H1 (cell line): ENCODE data around the gene SUCLG2. TPM values are rescaled to one million over a fixed set of nuclear protein-coding genes. Genes with fewer than 3 reads are reported as not detected.

Experiments
- HDAC2 ChIP-seq, 2 experiments: fragments of 300-600 bp in 1 of 2; sonication (generic) in 1 of 2; IDR thresholded peaks; 2 replicates each; pipeline ENCODE4 v1.6.1; 2011 to 2012; ENCODE audit warnings: low read depth in 2 of 2, low read length in 2 of 2, mild to moderate bottlenecking in 2 of 2, moderate library complexity in 2 of 2, borderline replicate concordance in 1 of 2, inconsistent platforms in 1 of 2
- TEAD4 ChIP-seq: IDR thresholded peaks from 2 replicates; pipeline ENCODE4 v1.6.1; 2012; ENCODE audit warnings: low read depth, low read length, inconsistent platforms, mixed read lengths
- YY1 ChIP-seq: IDR thresholded peaks from 2 replicates; pipeline ENCODE4 v1.6.1; 2011; ENCODE audit warnings: low read depth, mild to moderate bottlenecking, low read length
- polyA plus RNA-seq, 7 experiments: library from polyadenylated mRNA; depleted of rRNA in 3 of 7; stranded (reverse) in 5 of 7; unstranded in 2 of 7; fragments of >200 nt in 5 of 7; fragments of 200-250 nt in 2 of 7; gene quantifications; 1 replicate in 5 of 7; 2 replicates in 1 of 7; 4 replicates in 1 of 7; pipeline versions ENCODE4 v1.2.1 to v1.2.3, GENCODE V29; 2011 to 2013; ENCODE audit warnings: missing spikeins in 2 of 7, mixed read lengths in 2 of 7
- total RNA-seq: library from RNA; stranded (reverse); fragmentation: NEBNext Ultra II Directional; extraction: Animal tissue kit (Norgen Biotek cat#: 25700); gene quantifications from 2 replicates; pipeline ENCODE4 v1.2.1, GENCODE V29; 2021
- TF ChIP-seq, protein P1 (sequence below): fragments of 300-600 bp; sonication (generic); IDR thresholded peaks from 2 replicates; pipeline ENCODE4 v1.7.1; 2012; ENCODE audit warnings: low read length, moderate library complexity, mild to moderate bottlenecking, inconsistent platforms; ENCODE audit not compliant: insufficient replicate concordance
- TF ChIP-seq, protein P2 (sequence below), 3 experiments: IDR thresholded peaks; 1 replicate in 2 of 3; 2 replicates in 1 of 3; pipeline versions ENCODE4 v1.5.1 to v1.6.1; 2011; ENCODE audit warnings: low read length in 3 of 3, mild to moderate bottlenecking in 3 of 3, inconsistent platforms in 2 of 3, low read depth in 1 of 3, moderate library complexity in 1 of 3; ENCODE audit not compliant: insufficient read depth in 1 of 3; ENCODE audit errors: control extremely low read depth in 1 of 3

SUCLG2 gene
- total and polyA plus RNA-seq, 2 of the 8 experiments (the other 6 are each of a cell fraction or from before 2014, with no cell fraction given) = 12.9 to 46.2 TPM

DNA sequence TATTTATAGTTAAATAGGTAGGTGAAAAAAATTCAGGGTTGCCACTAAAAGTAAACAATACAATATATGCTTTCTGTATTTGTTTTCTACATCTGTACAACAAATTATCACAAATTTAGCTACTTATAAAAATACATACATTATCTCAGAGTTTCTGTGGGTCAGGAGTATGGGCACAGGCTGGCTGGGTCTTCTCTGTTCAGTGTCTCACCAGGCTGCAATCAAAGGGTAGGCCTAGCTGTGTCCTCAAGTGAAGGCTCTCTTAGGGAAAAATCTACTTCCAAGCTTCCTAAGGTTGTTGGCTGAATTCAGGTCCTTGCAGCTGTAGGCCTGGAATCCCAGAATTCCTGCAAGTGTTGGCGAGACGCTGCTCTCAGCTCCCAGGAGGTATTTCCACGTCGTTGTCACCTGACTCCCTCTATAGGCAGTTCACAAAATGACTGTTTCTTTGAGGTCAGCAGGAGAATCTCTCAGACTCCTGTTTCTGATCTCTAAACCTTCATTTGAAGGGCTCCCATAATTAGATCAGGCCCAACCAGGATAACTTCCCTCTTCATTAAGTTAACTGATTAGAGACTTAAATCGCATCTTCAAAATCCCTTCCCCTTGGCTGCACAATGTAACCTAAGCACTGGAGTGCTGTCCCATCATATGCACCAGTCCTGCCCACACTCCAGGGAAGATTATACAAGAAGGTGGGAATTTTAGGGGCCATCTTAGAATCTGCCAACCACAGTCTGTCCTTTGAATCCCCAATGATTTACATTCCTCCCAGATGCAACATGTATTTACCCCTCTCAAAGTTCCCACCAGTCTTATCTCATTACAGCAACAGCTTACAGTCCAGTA is 296.6 kb downstream of the SUCLG2 start (continued):
- TF ChIP-seq, protein P1, sequence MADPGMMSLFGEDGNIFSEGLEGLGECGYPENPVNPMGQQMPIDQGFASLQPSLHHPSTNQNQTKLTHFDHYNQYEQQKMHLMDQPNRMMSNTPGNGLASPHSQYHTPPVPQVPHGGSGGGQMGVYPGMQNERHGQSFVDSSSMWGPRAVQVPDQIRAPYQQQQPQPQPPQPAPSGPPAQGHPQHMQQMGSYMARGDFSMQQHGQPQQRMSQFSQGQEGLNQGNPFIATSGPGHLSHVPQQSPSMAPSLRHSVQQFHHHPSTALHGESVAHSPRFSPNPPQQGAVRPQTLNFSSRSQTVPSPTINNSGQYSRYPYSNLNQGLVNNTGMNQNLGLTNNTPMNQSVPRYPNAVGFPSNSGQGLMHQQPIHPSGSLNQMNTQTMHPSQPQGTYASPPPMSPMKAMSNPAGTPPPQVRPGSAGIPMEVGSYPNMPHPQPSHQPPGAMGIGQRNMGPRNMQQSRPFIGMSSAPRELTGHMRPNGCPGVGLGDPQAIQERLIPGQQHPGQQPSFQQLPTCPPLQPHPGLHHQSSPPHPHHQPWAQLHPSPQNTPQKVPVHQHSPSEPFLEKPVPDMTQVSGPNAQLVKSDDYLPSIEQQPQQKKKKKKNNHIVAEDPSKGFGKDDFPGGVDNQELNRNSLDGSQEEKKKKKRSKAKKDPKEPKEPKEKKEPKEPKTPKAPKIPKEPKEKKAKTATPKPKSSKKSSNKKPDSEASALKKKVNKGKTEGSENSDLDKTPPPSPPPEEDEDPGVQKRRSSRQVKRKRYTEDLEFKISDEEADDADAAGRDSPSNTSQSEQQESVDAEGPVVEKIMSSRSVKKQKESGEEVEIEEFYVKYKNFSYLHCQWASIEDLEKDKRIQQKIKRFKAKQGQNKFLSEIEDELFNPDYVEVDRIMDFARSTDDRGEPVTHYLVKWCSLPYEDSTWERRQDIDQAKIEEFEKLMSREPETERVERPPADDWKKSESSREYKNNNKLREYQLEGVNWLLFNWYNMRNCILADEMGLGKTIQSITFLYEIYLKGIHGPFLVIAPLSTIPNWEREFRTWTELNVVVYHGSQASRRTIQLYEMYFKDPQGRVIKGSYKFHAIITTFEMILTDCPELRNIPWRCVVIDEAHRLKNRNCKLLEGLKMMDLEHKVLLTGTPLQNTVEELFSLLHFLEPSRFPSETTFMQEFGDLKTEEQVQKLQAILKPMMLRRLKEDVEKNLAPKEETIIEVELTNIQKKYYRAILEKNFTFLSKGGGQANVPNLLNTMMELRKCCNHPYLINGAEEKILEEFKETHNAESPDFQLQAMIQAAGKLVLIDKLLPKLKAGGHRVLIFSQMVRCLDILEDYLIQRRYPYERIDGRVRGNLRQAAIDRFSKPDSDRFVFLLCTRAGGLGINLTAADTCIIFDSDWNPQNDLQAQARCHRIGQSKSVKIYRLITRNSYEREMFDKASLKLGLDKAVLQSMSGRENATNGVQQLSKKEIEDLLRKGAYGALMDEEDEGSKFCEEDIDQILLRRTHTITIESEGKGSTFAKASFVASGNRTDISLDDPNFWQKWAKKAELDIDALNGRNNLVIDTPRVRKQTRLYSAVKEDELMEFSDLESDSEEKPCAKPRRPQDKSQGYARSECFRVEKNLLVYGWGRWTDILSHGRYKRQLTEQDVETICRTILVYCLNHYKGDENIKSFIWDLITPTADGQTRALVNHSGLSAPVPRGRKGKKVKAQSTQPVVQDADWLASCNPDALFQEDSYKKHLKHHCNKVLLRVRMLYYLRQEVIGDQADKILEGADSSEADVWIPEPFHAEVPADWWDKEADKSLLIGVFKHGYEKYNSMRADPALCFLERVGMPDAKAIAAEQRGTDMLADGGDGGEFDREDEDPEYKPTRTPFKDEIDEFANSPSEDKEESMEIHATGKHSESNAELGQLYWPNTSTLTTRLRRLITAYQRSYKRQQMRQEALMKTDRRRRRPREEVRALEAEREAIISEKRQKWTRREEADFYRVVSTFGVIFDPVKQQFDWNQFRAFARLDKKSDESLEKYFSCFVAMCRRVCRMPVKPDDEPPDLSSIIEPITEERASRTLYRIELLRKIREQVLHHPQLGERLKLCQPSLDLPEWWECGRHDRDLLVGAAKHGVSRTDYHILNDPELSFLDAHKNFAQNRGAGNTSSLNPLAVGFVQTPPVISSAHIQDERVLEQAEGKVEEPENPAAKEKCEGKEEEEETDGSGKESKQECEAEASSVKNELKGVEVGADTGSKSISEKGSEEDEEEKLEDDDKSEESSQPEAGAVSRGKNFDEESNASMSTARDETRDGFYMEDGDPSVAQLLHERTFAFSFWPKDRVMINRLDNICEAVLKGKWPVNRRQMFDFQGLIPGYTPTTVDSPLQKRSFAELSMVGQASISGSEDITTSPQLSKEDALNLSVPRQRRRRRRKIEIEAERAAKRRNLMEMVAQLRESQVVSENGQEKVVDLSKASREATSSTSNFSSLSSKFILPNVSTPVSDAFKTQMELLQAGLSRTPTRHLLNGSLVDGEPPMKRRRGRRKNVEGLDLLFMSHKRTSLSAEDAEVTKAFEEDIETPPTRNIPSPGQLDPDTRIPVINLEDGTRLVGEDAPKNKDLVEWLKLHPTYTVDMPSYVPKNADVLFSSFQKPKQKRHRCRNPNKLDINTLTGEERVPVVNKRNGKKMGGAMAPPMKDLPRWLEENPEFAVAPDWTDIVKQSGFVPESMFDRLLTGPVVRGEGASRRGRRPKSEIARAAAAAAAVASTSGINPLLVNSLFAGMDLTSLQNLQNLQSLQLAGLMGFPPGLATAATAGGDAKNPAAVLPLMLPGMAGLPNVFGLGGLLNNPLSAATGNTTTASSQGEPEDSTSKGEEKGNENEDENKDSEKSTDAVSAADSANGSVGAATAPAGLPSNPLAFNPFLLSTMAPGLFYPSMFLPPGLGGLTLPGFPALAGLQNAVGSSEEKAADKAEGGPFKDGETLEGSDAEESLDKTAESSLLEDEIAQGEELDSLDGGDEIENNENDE = no peak
- TF ChIP-seq HDAC2 (IDR thresholded peaks at IDR 0.05; ENCODE audit: borderline replicate concordance in 1 of 2, low read depth in 2 of 2, low read length in 2 of 2) (peak in 1 of 2 experiments; percentile 27; a peak in 1 of 4 replicates), YY1 (peak; percentile 38; the same call in 1 of the 2 replicates), TEAD4 (peak; percentile 96)
- TF ChIP-seq, protein P2, sequence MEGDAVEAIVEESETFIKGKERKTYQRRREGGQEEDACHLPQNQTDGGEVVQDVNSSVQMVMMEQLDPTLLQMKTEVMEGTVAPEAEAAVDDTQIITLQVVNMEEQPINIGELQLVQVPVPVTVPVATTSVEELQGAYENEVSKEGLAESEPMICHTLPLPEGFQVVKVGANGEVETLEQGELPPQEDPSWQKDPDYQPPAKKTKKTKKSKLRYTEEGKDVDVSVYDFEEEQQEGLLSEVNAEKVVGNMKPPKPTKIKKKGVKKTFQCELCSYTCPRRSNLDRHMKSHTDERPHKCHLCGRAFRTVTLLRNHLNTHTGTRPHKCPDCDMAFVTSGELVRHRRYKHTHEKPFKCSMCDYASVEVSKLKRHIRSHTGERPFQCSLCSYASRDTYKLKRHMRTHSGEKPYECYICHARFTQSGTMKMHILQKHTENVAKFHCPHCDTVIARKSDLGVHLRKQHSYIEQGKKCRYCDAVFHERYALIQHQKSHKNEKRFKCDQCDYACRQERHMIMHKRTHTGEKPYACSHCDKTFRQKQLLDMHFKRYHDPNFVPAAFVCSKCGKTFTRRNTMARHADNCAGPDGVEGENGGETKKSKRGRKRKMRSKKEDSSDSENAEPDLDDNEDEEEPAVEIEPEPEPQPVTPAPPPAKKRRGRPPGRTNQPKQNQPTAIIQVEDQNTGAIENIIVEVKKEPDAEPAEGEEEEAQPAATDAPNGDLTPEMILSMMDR (IDR thresholded peaks at IDR 0.05; ENCODE audit: control extremely low read depth in 1 of 3, insufficient read depth in 1 of 3, low read depth in 1 of 3, low read length in 3 of 3) = peak; percentile 48 to 77 (median 56)
